GM19035 (cell line): ENCODE results near the gene TGFB2.

Source experiments
- ATAC-seq: cut with Tn5 transposase; IDR thresholded peaks from one replicate; pipeline ENCODE4 v1.9.1; 2021; ENCODE audit not compliant: unreplicated experiment

Gene TGFB2

GRCh38 chr1:218361298-218362065 is 16.3 kb downstream of the TGFB2 start:
- ATAC-seq = no peak

- no peak for ATAC-seq
Observed at GRCh38 chr1:218362418-218363076, 17.4 kb downstream of the TGFB2 start.

- no peak for ATAC-seq
Observed at GRCh38 chr1:218363141-218363540, 18.0 kb downstream of the TGFB2 start.

- no peak for ATAC-seq
Observed at GRCh38 chr1:218364028-218364710, 19.0 kb downstream of the TGFB2 start.

- no peak for ATAC-seq
Observed at GRCh38 chr1:218365226-218365999, 20.3 kb downstream of the TGFB2 start.

GRCh38 chr1:218366322-218367052 is 21.4 kb downstream of the TGFB2 start:
- ATAC-seq = no peak

GRCh38 chr1:218367118-218367517 is 22.0 kb downstream of the TGFB2 start:
- no peak for ATAC-seq

GRCh38 chr1:218368686-218369085 is 23.6 kb downstream of the TGFB2 start:
- no peak for ATAC-seq

GRCh38 chr1:218369688-218370511 is 24.8 kb downstream of the TGFB2 start:
- no peak for ATAC-seq

GRCh38 chr1:218371927-218372672 is 27.0 kb downstream of the TGFB2 start:
- ATAC-seq = no peak

- ATAC-seq = no peak
Observed at GRCh38 chr1:218374401-218375353, 29.5 kb downstream of the TGFB2 start.

GRCh38 chr1:218376722-218377121 is 31.6 kb downstream of the TGFB2 start:
- ATAC-seq = peak; percentile 11

- ATAC-seq = peak; percentile 93
Observed at GRCh38 chr1:218377143-218377660, 32.1 kb downstream of the TGFB2 start.

- no peak for ATAC-seq
Observed at GRCh38 chr1:218380125-218380977, 35.2 kb downstream of the TGFB2 start.

GRCh38 chr1:218382261-218382660 is 37.1 kb downstream of the TGFB2 start:
- no peak for ATAC-seq

GRCh38 chr1:218383051-218383450 is 37.9 kb downstream of the TGFB2 start:
- ATAC-seq = no peak

- no peak for ATAC-seq
Observed at GRCh38 chr1:218383681-218384080, 38.5 kb downstream of the TGFB2 start.
